HG02870 (cell line): ENCODE data around the gene TMPRSS15.

Source experiments
- ATAC-seq: cut with Tn5 transposase; IDR thresholded peaks from one replicate; pipeline ENCODE4 v1.9.1; 2021; ENCODE audit warnings: mild to moderate bottlenecking, moderate library complexity; ENCODE audit not compliant: unreplicated experiment

The TMPRSS15 gene

DNA sequence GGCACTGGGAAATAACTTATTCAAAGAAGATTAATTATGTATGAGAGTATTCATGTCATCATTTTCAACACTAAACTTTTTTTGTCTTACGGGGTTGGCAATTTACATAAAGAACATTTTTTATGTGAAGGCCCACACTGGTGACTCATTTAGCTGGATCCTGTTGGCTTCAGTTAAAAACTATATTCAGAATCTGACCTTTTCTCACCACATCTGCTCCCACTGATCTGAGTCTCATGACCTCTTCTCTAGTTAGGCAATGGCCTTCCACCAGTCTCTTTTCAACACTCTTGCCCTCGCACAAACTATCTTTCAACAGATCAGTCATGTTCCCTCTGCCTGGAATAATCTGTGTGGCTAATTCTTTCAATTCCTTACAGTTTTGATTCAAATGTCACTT is 53.4 kb downstream of the TMPRSS15 start:
- ATAC-seq: no peak

DNA sequence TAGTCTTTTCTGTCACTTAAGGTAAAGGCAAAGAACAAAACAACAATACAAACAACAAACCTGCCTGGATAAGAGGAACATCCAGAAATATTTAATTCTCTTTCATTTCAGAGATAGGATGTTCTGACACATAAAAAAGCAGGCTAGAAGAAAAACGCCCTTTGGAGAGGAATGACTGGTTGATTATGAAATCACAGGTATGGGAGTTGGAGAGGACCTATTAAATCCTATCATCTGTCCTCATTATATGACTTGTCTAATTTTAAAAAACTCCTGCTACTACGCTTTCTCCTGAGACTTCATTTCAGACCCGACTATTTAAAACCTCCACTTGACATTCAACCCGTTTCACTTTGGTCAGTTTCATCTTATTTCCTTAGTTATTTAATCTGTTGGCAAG is 54.1 kb downstream of the TMPRSS15 start:
- ATAC-seq: no peak

DNA sequence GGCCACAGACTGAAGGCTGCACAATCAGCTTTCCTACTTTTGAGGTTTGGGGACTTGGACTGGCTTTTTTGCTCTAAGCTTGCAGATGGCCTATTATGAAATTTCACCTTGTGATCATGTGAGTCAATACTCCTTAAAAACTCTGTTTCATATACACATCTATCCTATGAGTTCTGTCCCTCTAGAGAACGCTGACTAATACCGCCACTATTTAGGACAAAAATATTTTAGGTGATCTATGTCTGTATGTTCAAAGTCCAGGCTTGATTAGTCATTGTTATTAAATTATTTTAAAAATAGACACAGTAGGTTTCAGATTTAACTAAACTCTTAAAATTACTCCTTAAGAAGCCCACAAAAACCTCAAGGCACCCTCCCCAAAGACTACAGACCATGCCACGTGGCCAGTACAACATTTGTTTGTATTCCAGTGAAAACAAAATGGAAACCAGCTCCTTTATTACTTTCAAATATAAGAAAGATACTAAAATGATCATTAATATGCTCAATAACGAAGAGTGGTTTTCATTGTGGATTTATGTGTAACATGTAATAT is 63.1 kb downstream of the TMPRSS15 start:
- ATAC-seq: peak; percentile 56

DNA sequence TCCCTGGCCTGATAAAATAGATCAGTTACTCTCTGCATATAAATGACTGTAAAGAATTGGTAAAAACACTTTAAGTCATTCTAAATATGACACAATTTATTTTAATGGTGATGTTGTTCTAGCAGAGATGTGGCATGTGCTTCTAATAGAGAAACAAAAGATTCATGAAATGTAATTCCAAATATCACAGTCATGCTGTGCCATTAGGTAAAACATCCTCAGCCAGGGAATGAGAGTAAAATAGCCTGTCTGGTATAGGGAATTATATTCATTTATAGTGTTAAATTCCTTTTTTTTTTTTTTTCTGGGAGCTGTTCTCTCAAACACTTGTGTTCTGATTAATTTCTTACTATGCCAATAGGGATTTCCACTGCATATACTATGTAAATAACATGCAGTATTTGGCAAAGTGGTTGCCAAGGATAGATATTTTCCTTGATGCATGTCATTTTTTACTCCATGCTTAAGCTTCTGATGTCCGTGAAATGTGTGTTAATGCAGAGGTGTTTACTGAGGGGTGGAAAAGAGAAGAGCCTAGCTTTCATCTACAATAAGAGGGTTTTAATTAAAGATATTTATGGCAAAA is 67.8 kb downstream of the TMPRSS15 start:
- no peak for ATAC-seq

DNA sequence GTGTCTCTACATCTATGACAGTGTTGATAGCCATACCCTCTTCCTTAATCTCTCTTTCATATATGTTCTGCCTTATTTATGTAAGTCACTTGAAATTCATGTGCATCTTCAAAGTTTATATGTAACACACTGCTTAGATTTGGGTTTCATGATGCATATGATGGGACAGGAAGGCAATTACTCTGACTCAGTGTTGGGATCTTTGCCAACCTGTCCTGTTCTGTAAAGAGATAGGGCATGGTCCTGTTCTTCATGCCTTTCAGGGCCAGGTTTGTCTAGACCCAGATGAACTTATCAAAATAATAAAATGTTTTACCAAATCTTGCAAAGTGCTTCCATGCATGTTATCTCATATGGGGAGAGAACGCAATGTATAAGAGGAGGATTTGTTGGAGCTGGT is 69.5 kb downstream of the TMPRSS15 start:
- ATAC-seq: no peak

DNA sequence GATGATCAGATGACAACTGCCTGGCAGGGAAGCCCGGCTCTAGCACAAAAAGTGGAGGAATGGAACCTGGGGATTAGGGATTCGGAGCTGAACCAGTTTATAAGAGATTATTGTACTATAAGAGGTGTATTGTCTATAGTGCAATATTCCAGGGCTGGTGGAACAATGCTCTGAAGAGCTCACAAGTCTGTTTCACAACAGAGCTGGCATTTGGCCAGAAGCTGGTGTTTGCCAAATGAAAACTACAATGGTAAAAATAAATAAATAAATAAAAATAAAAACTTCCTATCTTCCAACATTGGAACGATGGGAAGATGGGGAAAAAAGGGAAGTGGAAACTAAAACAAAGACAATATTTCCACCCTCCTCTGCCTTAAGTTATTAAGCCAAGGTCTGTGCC is 85.4 kb downstream of the TMPRSS15 start:
- ATAC-seq: no peak

DNA sequence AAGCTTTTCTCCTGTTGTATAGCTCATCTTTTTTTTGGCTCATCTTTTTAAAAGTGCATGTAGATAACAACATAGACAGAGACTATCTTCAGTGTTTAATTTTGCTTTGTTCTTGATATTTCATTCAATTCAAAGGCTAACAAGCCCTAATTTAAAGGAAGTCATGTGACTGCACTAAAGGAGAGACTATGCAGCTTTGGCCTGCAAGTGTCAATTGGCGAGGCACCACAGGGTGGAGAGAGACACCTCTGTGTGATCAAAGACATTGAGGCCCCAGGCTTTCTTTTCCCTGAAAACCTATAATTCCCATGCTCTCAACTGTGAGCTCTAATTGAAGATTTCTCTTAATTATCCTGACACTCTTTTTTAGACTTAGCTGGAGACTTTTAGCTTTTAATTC is 105.4 kb downstream of the TMPRSS15 start:
- no peak for ATAC-seq

DNA sequence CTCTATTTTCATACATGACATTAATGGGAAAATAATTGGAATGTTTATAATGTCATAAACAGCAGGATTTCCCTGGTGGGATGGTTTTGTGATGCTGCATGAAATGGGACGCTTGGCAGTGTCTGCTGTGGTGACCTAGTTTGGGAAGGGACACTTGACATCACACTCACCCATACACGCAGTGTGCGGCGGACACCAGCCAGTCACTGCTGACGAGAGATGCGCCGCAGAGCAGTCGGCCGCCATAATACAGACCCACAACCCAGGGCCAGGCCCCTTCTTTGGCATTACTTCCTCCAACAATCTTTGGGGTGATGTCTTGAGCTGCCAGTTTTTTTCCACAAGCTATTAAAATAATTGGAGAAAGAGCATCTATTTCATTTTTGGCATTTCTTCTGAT is 109.5 kb downstream of the TMPRSS15 start:
- ATAC-seq: no peak

DNA sequence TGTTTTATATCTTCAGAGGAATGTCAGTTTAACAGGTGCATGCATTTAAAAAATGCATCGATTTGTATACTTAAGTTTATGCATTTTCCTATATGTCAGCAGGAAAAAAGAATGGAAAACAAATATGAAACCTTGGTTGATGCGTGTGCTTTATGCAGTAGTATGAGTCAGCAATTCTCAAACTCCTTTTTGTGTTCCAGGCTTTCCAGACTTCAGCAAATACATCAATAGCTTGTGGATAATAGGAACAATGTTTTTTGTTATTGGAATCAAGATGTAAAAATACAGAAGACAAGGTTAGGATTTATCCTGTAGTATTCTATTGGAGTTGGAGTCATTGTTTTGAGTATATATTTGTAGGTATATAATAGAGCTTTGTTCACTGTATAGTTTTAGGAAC is 113.7 kb downstream of the TMPRSS15 start:
- no peak for ATAC-seq

DNA sequence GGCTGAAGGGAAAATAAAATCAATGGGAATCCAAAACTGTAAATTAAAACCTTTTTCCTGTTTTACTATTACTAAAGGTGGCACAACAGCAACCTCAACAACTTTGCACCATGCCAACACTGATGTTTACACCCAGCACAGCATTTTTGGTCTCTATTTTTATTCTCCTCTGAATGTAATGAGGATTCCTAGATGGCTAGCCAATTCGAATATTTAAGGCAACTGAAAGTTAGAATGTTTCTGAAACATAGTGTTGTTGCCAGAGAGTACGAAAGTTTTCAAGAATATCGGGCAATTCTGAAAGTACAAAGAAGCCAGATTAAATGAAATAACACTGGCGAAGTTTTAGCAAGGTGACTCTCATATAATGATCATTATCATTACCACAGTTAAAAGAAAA is 118.2 kb downstream of the TMPRSS15 start:
- ATAC-seq: no peak

DNA sequence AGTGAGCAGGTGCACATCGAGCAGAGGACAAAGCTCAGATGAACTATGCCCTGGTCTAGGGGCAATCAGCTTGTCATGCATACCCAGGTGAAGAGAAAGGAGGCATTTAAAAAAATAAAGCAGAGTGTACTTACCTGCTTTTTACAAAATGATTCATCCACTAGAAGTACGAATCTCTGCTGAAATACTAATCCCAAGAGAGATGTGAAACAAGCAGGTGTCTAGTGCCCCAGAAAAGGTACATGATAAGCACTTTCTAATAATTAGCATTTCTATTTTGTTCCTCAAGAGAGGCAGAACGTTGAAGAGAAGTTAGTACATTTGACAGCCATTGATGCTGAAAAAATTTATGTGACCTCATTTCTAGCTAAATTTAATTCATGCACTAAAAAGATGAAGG is 127.8 kb downstream of the TMPRSS15 start:
- no peak for ATAC-seq

DNA sequence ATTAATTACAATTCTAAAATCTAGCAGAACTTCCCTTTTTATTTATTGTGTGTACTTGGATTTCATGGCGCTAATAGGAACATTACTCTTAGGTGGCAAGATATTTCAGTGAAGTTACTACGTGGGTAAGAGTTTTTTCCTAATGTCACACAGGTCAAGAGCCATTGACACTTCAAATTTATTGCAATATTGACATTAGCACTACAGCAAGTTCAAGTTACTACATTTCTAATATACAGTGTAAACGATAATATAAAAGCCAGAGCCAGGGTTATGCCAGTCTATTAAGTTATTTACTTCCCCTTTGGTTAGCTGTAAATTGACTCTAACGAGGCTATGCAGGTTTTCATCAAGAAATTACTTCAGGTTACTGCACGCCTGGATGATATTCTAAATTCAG is 129.2 kb downstream of the TMPRSS15 start:
- no peak for ATAC-seq

DNA sequence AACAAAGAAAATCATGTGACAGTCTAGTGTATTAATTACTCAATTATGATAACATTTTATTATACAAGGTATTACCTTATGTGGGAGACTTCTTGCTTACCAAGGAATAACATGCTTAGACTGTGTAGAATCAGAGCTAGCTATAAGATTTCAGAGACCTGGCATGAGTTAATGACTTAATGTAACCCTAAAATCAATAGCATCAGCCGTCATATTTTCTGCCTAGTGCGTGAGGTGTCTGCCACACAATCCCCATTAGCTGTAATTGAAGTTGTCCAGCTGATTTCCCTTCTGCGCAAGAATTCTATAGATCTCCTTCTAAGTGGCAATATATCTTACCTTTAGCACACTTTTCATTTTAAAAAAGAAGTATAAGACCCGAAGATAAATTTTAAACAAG is 130.2 kb downstream of the TMPRSS15 start:
- no peak for ATAC-seq

DNA sequence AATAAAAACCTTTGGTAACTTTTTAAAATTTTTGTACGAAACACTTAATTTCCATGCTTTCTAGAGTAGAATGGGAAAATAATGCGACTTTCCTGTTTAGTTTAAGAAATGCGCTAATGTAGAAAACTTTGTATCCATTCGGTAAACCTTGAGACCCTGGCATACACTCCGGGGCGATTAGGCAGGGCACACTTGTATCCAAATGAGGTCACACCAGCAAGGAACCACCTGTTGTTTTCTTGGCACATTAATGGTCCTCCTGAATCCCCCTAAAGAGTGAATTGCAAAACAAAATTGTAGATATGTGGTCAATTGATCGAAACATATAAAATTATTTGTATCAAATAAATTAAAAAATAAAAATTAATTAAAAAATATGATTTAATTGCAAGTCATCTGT is 133.7 kb downstream of the TMPRSS15 start:
- ATAC-seq: no peak

DNA sequence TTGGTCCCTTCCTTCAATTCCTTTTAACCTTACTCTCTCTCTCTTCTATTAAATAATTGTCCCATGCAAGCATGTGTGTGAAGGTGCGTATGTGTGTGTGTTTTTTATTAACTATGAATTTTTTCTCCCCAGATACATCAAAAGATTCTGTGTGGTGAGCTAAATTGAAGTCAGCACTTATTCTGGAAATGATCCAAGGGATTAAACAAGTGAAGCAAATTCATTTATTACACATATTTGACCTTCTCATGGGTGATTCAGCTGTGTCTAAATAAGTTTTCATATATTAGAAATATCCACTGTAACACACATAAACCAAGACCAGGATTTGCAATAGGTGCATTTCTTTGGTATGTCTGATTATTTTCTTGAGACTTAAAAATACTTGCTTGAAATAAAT is 134.7 kb downstream of the TMPRSS15 start:
- no peak for ATAC-seq

DNA sequence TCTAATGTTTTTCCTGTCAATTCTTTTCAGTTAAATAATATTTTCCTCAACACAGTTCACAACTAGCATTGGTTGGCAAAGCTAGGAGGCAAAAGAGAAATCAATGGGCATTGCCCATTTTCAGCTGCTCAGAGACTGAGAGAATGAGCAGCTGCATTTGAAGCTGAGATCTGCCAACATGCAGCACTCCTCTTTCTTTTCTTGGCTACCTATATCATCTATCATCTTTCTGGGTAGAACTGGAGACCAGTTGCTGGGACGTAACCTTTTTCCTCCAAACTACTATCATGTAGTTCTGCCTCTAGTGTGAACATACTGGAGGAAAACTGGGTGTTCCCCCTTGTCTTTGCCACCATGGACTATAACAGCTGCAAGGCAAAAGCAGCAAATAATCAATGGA is 136.1 kb downstream of the TMPRSS15 start:
- ATAC-seq: no peak

DNA sequence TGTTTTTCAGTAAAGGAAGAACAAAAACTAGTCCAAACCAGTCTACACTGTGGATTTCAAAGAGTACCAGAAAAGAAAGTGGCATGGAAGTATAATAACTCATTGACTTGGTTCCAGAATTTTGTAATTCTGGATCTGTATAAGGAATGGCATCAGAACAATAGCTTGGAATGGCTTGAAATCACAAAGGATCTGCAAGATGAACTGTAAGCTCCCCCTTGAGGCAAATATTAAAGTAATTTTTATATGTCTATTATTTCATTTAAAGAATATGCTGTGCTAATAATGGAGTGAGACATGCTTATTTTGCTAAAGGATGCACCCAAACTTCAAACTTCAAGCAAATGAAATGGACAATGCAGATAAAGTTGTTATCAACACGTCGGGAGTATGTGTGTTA is 137.6 kb downstream of the TMPRSS15 start:
- ATAC-seq: no peak

DNA sequence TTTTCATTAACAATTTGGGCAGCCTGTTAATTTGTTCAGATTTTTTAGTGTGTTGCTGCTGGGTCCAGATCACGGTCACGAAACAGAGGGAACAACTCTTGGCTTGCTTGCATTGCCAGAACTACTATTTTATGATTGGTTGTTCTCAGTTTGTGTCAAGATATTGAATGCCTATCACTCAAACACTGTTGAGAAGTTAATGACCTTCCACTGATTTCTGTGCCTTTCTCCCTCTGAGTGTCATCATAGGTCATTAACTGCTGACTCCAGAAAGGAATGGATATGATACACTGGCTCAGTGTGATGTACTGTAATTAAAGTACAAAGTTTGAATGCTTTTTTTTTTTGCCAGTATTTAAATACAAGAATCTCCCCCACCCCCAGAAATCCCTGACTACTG is 149.8 kb downstream of the TMPRSS15 start:
- no peak for ATAC-seq

DNA sequence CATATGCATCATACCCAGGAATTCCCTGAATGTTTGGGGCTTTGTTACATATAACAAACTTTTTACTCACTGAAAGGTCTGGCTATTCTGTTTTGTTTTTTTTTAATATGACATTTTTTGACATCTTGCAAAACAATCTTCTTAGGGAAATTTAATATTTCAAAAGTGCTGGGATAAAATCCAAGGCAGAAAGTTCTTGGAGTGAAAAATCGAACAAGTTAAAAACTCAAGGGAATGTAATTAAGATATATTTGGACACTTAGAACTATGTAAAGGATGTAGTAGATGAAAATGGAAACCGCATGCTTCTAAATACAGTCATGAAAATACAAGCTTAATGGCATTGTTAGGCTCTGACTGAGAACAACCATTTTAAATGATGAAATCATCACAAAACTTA is 150.4 kb downstream of the TMPRSS15 start:
- no peak for ATAC-seq

DNA sequence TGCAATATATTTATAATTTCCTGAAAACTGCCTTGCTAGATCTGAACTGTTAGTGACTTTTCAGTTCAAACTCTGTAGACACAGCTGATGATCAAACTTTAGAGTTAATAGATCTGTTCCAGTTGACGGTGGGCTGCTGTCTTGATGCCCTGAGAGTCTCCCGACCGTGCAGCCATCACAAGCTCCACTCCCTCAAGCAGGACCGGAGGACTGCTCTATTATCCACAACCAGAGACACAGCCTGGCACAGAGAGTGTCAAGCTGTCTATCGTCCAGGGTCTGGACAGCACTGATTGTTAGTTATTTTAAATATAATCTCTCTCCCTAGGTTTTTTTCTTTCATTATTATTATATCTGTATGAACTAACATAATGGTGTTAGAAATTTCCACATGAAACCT is 150.9 kb downstream of the TMPRSS15 start:
- no peak for ATAC-seq

DNA sequence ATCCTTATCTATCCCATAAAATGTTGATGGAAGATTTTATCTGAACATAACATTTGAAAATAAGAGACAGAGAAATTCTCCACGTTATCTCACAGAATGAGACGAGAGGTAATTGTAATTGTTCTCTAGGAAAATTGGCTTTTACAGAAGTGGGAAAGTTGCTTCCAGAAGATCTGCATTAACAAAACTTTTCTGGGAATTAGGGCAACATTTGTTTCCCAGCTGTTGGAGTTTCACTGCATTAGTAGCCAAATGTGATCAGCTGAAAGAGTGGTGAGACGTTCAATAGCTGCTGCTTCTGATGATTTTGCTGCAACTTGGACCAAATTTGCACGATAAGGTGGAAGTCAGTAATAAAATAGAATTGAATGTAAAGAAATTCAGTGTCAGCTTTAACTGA is 151.3 kb downstream of the TMPRSS15 start:
- no peak for ATAC-seq

DNA sequence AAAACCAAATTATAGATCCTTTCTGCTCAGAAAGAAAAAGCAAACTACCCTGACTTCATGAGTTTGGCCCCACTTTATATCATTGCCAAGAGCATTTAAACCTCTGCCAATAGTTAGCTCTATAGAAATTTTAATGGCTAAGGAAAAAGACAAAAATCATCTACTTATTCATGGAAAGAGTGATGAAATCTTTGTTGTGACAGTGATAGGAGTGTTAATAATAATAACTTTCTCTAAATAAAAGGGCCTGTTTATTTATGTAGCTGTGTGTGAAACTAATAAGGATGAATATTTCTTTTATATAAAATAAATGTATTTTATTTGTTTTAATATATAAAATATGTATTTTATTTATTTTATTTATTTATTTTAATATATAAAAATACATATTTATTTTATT is 152.5 kb downstream of the TMPRSS15 start:
- ATAC-seq: no peak

DNA sequence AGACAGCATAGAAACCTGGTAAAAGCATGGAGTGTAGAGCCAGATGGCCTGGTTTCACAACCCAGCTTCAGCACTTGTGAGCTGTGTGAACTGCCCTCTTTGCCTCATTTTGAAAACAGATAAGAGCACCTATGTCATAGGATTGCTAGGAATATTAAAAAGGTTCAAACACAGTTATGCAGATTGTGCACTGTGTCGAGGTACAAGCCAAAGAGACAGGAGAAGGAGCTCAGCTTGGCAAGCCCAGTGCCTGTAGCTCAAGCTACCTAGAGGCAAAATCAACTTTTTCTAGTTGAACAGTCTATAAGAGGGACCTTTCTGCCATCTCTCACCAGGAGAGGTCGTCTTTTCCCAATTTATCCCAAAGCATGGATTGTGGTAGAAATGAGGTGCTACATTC is 153.9 kb downstream of the TMPRSS15 start:
- no peak for ATAC-seq
